HFF-Myc (cell line): ENCODE results near the gene NEUROD2.

ENCODE experiments used
- DNase-seq: peaks from one replicate; pipeline ENCODE4 v3.0.0-alpha.2; 2011; ENCODE audit warnings: low read depth; ENCODE audit errors: extremely low read depth
- H3K4me3 ChIP-seq: replicated peaks from 2 replicates; pipeline ENCODE4 v1.5.1; 2011; ENCODE audit warnings: low read depth, mild to moderate bottlenecking, control low read depth, low read length
- CTCF ChIP-seq: IDR thresholded peaks from 2 replicates; pipeline ENCODE4 v1.5.1; 2012; ENCODE audit warnings: mild to moderate bottlenecking, low read depth, low read length, control low read depth; ENCODE audit errors: missing control alignments

Gene NEUROD2

DNA sequence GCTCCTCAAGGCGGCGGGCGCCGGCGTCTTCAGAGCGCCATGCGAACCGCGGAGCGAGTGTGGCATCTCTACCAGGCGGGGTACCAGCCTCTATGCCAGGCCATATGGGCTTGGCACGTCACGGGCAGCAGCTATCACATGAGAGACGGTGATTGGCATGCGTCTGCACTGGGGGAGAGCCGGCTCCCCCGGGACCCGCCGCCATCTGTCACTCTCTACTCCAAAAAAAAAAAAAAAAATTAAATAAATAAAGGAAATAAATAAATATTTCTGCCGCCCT lies at the start of gene NEUROD2:
TSS of gene NEUROD2 (minus strand) at position 70 of the 280 bp plus-strand sequence. CDS start 1,321 bp downstream, outside the sequence.
- no peak for DNase-seq
- no peak within 1 kb of the TSS for H3K4me3 ChIP-seq

GRCh38 chr17:39655105-39655504 lies 47.4 kb upstream of the NEUROD2 start:
- H3K4me3 ChIP-seq, result no peak overlapping the region
- TF ChIP-seq CTCF, result no peak
- DNase-seq, result no peak

More for the DNA sequence above, at the start of gene NEUROD2:
- no peak for TF ChIP-seq CTCF

DNA sequence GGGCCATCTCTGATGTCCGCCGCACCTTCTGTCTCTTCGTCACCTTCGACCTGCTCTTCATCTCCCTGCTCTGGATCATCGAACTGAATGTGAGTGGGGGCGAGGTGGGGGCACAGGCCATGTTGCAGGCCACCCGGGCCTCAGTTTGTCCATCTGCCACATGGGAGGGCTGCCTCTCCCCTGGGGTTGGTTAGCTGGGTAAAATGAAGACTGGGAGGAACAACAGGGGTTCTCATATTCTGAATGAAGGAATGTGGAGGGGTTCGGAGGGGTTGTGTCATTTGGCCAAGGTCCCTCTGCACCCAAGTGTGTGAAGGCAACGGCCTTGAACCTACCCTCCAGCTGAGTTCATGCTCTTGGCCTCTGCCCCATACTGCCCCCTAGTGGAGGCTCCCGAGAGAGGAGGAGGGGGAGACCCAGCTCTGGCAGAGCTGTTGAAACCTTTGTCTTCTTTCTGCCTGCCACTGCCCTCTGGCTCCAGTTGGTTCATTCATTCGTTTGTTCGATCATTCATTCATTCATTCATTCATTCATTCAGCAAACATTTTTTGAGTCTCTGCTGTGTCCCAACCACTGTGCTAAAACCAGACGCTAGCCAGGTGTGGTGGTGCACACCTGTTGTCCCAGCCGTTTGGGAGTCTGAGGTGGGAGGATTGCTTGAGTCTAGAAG lies 46.1 kb upstream of the NEUROD2 start:
- no peak overlapping the region for H3K4me3 ChIP-seq
- no peak for DNase-seq
- TF ChIP-seq CTCF, result peak; percentile 96

DNA sequence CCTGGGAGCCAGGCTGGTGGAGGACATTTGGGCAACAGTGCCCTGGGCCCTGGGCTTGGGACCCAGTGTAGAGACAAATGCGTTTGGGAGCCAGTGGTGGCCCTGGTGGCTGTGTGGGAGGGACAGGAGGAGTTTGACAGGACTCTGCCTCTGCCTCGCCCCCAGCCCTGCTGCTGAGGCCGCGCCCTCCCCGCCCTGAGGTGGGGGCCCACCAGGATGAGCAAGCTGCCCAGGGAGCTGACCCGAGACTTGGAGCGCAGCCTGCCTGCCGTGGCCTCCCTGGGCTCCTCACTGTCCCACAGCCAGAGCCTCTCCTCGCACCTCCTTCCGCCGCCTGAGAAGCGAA lies 45.6 kb upstream of the NEUROD2 start:
- TF ChIP-seq CTCF, result no peak
- no peak overlapping the region for H3K4me3 ChIP-seq

DNA sequence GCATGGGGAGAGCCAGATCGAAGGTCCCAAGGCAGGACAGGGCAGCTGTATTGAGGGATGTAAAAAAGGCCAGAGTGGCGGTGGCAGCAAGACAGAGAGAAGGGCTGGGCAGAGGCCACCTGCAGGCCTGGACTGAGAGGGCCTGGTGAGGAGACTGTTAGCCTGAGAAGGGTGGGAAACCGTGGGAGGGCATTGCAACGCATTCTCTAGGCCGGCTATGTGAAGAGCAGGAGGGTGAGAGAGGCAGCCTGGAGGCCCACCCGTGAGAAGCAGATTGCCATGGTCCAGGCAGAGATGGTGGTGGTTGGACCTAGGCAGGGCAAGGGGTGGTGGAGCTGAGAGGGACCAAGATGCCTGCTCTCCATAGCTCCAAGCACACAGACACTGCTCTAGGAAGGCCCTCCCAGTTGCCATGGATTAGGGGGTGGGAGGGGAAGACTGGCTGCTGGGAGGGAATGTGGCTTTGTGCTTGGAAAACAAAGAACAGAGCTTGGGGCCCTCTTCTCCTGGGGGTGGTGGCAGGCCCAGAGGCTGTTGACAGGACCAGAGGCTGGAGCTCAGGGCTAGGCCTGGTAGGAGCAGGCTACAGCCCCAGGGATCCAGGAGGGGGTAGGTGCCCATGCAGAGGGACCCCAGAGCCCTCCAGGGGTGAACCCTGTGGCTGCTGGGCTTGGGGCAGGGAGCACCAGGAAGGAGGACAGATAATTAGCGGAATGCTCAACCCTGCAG lies 45.0 kb upstream of the NEUROD2 start:
- TF ChIP-seq CTCF, result no peak
- no peak for DNase-seq
- H3K4me3 ChIP-seq, result no peak overlapping the region

More for the DNA sequence above, 45.6 kb upstream of the NEUROD2 start:
- DNase-seq, result no peak

GRCh38 chr17:39651923-39652586 lies 44.3 kb upstream of the NEUROD2 start:
- H3K4me3 ChIP-seq, result no peak overlapping the region
- no peak for DNase-seq
- TF ChIP-seq CTCF, result no peak
